Stimulated activated CD8-positive, alpha-beta memory T cell treated with anti-CD3 and anti-CD28 coated beads, Interleukin-12 subunit alpha, Interleukin-12 subunit beta, amount 100 ng/mL, for 24 hours (primary cell): ENCODE data around the gene FBXW7.
A peak's percentile ranks its signal among the peaks of the same experiment; 100 is the strongest.
"Not testable (repeated sequence)": the region's sequence is repeated elsewhere in the genome, so short reads cannot be mapped to it uniquely, and the experiment has no call there.

ENCODE experiments used
- DNase-seq: peaks from one replicate; pipeline ENCODE4 v3.0.0-alpha.2; 2020; ENCODE audit errors: extremely low read depth

FBXW7 gene

DNA sequence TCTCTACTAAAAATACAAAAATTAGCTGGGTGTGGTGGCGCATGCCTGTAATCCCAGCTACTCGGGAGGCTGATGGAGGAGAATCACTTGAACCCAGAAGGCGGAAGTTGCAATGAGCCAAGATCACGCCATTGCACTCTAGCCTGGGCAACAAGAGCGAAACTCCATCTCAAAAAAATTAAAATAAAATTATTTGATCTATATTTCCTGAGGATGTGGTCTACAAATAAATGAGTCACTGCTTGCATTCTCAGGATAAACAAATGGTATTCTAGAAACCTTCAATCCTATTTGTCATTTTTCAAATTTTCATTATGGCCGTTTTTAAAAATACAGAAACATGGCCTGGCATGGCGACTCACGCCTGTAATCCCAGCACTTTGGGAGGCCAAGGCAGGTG, 8.6 kb upstream of the FBXW7 start:
- not testable (repeated sequence) for DNase-seq

DNA sequence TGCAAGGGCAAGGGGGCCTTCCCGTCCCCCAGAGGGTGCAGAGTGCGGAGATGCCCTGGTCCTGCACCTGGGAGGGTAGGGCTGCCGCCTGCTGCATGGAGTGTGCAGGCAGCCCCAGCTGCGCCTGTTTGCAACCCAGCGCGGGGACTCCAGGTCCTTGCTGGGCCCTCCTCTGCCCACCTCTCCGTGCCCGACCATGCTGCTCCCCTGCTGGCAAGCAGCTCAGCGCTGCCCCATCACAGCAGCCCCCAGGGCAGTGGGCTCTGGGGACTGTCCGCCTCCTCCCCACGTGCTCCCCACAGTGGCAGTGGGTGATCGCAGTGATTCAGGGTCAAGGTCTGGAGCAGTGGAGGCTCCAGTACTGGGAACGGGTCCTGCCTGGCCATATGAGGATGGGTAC, 5.0 kb upstream of the FBXW7 start:
- DNase-seq: no peak

DNA sequence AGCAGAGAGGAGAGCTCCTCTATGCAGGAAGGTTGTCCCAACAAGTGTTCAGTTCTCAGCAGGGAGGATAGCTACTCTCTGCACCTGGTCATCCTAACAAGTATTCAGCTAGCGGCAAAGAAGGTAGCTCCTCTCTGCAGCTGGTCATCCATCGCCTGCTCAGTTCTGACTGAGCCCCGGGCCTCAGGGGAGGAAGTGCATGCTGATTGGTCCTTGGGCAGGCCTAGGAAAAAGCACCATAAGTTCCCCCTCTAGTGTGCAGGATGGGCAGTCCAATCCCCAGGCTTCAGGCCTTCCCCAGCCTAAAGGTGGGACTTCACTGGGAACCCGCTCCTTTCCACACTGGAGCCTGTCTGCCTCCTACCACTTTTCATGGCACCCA, 4.4 kb upstream of the FBXW7 start:
- no peak for DNase-seq

DNA sequence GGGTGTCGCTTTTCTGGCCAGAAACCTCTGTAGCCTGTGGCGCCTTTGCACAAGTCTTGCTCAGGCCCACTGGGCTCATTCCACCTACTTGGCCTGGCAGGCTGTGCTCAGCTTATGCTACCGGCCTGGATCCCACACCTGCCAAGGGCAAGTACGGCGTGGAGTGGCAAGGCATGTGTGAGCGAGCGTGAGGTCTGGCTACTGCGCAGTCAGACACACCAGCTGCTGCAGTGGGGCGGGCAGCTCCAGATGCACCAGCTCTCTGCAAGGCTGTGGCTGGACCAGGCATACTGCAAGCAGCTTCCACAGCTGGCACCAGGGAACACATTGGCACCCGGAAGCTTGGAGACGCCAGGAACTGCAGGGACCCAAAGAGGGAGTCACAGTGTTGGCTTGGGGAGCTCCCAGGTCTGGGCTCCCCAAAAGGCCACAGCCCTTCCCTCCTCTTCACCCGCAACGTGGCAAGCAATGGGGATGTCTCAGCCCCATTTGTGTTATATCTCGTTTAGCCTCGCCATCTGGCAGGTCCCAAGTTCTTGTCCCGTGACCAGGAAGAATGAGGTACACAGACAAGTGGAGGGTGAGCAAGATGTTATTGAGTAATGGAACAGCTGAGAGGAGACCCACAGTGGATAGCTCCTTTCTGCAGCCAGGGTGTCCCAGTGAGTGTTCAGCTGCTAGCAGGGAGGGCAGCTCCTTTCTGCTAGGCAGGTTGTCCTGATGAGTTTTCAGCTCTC, 3.8 kb upstream of the FBXW7 start:
- no peak for DNase-seq

DNA sequence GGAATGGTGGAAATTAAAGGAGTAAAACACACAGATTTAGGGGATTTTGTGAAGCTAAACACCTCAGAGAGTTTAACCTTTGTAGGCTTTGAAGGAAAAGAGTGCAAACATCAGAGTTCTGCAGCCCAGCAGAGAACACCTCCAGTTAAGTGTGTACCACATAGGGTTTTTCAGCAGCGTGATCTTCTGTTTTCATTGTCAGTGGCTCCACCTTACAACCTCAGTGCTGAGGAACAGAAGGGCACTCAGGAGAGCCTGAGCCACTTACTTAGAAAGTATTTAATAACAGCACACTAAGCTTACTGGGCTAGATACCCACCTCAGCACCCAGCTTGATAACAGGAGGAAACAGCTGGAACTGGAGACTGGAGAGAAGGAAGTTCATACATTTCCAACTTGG, 2.0 kb upstream of the FBXW7 start:
- DNase-seq: no peak

DNA sequence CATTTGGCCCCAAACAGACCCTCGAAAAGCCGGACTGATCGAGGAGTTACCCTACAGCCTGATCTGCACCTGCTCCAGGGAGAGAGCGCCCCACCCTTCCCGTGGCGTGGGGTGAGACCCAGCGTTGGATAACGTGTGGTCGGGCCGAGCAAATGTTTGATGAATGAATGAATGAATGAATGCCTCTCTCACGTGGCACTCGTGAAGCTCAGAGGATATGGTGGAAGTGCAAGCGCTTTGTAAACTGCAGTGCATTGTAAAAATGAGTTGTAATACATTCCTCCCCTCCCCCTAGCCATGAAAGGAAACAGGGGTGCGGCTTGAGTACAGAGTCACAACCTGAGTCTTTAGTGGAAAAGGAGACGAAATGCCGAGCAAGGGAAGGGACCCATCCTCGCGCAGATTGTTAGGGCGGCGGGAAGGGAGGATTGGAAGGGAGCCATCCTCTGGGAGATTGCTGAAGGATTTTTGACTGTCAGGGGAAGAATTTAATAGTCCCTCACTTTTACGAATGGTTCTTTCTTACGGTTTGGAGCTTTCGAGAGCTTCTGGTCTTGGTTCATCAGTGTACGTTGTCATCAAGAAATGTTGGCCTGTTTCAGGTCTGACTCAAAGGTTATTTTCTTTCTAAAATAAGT, 772 bp upstream of the FBXW7 start:
- DNase-seq: peak; percentile 9

DNA sequence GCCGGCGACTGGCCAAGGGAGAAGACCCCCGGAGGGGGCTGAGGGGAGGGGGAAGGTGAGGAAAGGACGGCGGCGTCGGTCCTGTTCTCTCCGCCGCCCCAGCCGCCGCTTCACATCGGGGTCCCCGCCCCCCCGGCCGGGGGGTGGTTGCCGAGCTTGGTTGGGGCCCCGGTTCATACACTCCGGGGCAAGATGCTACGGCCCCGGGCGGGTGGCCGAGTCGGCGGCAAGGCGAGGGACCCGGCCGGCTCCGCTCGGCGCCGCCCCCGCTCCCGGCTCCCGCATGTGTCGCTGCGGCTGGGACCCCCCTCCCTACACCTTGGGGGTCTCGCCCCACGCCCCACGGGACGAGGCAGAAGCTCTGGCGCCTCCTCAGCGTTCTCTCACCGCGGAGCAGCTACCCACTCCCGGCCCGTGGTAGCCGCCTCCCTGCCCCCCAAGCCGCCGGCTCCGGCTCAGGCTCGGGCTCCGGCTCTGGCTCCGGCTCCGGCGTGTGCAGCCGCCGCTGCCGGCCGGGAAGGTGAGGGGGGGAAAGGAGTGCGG, 461 bp downstream of the FBXW7 start:
- DNase-seq: no peak

DNA sequence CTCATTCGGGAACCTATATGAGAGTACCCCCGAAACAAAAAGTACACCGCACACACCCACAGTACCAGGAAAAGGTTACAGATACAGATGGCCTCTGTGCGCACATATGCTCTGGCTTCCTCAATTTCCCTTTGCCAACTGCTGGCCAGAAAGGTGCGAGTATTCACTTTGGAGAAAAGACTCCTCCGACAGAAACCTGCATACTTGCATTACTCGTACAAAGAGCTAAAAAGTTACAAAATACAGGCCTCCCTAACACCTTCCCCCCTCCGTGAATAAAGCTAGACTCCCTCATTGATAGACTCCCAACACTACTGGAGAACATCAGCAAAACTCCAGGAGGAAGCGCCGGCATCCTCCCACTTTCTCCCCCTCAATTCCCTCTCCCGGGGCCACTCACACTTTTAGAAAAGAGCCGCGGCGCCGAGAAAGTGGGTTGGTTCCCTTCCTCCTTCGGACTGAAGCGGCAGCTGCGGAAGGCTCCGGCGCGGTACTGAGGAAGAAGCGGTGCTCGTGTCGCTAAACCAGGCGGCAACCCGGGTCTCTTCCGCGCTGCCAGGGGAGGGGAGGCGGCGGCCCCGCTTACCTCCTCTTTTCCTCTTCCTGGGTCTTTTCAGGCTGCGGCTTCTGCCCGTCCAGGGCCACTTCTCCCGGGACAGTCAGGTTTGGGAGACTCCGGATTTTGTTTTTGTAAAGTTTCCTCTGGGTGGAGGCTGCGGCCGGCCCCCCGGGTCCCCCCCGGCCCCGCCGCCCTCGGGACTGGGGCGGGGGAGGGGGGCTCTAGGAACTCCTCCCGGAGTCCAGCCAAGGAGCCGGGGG, 1.1 kb downstream of the FBXW7 start:
- DNase-seq: peak; percentile 20

DNA sequence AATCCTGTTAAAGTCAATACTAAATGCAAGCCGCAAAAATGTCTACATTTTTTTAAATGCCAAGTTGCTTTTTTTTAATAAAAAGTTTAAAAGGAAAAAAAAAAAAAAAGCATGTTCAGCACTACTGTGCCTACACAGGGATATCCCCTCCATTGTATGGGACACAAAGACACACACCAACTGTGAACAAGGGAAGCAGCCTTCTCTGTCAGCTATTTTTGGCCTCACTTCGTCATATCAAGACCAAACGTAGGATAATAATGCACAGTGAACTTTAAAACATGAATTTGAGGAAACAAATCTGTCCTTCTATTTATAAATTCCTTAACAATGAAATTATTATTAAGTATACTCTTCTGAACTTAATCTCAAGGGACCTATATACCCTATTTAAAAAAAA, 4.4 kb downstream of the FBXW7 start:
- DNase-seq: no peak

DNA sequence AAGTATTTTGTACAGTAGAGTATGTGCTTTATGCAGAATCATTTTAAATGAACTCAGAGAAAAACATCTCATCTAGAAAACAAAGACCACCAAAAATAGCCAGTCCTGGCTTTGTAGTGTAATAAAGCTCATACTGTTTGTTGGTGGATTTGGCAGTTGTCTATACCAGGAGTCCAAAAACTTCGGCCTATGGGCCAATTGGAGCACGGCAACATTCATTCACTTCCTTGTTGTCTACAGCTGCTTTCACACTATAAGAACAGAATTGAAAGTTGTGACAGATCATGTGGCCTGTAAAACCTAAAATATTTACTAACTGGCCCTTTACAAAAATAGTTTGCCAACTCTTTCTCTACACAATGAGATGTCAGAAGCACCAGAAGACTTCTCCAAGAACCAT, 5.3 kb downstream of the FBXW7 start:
- DNase-seq: no peak

DNA sequence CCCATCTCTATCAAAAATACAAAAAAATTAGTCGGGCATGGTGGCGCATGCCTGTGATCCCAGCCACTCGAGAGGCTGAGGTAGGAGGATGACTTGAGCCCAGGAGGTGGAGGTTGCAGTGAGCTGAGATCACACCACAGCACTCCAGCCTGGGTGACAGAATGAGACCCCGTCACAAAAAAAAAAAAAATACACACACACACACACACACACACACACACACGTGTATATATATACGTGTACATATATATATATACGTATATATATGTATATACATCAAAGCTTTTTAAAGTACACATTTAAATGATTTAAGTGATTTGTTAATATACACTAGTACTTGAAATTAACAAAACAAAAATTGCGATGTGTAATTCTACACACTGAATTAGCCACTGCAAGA, 6.0 kb downstream of the FBXW7 start:
- DNase-seq: no peak

DNA sequence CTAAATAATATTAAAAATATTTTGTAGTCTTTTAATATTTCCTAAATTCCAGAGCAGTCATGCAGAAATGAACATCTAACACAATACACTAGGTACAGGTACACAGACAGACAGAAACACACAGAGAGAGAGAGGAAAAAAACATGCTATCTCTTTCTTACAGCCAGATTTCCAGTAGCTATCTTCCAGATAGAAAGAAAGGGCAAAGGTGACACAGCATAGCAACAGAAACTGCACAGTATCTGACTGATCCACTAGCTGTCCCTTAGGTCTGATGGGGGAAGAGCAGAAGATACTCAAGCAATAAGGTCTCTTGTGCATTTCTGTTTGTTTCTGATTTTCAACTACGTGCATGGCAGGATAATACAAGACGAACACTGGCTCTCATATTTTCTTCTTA, 7.8 kb downstream of the FBXW7 start:
- no peak for DNase-seq

DNA sequence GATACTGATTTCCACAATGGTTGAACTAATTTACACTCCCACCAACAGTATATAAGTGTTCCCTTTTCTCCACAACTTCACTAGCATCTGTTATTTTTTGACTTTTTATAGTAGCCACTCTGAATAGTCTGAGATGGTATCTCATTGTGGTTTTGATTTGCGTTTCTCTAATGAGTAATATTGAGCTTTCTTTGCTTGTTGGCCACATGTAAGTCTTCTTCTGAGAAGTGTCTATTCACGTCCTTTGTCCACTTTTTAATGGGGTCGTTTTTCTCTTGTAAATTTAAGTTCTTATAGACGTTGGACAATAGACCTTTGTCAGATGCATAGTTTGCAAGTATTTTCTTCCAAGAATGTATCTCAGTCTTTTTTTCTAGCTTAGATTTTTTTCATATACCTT, 10.0 kb downstream of the FBXW7 start:
- no peak for DNase-seq

DNA sequence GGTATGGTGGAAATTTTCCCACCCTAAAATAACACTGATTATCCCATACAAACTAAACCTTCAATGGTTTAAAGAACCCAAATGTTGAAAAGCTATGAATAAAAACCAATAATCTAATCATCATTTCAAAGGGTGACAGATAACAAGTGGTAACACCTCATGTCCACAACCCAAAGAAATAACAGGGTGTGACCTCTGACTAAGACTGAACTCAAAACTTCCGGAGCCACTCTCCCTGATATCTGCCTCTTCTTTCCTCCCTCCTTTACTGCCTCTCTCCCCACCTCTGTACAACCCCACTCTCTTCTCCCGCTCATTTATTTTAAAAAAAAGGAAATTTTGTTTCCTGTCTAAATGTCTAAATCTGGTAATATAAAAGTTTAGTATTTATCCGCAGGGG, 11.5 kb downstream of the FBXW7 start:
- DNase-seq: no peak

DNA sequence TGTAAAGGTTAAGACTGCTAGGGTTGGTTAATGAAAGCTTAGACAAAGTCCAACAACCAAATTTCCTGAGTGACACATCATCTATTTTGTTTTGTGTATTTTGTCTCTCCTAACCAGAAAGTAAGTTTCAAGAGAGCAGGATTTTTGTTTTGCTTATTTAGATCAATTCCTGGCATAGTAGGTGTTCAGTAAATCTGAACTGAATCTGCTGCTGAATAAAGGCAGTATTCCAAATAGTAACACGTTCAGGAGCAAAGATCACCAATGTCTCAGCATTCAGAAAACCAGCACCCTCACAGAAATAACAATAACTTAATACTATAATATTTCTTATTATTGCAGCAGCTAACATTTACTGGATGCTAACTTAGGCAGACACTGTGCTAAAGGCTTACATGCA, 12.2 kb downstream of the FBXW7 start:
- DNase-seq: no peak

DNA sequence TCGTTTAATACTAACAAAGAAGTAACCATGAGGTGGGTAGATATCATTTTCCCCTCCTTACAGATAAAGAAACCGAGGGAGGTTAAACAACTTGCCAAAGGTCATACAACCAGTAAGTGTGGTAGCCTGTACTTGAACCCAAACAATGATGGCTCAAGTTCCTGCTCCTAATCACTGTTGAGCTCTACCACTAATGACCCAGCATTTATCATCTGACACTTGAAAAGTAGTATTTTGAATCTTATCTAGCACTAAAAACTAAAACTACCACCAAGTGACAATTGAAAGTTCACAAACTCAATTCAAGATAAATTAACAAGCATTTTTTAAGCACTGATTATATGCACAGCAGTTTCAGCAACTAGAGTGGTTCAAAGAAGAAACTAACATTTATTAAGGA, 13.1 kb downstream of the FBXW7 start:
- no peak for DNase-seq

DNA sequence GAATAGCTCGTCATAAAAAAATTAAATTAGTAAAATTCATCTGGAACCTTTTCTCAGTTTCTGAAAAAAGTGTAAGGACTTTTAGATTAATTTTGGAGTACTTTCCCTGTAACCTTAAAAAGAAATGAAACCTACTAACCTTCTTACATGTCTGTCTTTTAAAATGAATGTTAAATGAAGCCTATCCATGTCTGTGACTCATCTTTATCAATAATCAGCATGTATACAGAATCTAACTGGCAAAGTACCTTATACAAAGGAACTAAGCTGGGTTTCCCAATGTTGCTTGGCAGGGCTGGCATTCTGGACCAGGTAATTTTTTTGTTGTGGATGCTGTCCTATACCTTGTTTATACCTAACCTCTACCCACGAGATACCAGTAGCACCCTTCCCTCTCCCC, 13.6 kb downstream of the FBXW7 start:
- no peak for DNase-seq

DNA sequence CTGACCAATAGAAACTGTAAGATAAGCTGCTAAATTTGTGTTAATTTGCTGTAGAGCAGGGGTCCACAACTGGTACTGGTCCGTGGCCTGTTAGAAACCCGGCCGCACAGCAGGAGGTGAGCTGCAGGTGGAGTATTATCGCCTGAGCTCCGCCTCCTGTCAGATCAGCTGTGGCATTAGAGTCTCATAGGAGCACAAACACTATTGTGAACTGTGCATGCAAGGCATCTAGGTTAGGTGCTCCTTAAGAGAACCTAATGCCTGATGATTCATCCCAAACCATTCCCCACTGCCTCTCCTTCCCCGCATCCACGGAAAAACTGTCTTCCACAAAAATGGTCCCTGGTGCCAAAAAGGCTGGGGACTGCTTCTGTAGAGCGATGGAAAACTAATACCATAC, 19.7 kb downstream of the FBXW7 start:
- DNase-seq: no peak

DNA sequence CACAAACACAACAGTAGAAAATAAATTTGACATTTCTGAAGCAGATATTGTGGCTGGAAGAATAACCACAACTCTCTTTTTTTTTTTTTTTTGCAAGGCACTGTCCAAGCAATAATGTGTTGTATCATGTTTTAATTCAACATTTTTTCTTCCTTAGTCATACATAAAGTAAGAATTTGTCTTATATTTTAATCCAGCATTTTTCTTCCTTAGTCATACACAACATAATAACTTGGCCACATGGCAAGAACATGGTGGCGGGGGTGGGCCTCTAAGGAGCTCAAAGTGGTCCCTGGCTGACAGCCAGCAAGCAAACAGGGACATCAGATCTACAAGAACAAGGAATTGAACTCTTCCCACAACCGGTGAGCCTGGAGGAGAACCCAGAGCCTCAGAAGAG, 20.2 kb downstream of the FBXW7 start:
- no peak for DNase-seq

DNA sequence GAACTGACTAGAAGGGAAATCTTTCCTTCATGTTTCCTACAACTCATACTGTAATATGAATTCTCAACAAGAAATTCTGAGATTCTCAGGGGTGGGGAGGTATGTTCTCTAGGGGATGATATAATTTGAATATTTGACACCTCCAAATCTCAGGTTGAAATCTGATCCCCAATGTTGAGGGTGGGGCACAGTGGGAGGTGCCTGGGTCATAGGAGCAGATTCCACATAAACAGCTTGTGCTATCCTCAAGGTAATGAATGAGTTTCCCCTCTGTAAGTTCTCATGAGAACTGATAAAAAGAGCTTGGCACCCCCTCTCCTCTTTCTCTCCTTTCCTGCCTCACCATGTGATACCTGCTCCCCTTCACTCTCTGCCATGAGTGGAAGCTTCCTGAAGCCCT, 21.5 kb downstream of the FBXW7 start:
- DNase-seq: no peak

DNA sequence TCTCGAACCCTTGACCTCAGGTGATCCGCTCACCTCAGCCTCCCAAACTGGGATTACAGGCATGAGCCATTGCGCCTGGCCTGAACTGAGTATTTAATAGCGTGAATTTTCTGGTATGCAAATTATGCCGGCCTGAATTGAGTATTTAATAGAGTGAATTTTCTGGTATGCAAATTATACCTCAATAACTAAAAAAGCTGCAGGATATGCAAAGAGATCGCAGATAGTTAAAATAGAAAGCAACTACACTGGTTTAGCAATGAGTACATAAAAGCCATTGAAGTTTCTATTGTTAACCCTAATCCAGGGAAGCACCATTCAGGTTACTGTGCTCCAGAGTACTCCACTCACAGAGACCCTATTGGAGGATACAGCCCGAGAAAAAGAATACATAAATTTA, 22.8 kb downstream of the FBXW7 start:
- no peak for DNase-seq

DNA sequence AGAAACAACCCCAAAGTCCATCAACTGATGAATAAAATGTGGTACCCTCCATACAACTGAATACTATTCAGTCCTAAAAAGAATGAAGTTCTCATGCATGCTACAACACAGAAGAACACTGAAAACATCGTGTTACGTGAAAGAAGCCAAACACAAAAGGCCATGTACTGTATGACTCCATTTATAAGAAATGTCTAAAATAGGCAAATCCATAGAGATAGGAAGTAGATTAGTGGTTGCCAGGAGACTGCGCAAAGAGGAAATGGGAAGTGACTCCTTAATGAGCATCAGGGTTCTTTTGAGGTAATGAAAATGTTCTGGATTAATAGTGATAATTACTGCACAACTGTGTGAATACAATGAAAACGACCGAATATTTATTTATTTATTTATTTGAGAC, 23.4 kb downstream of the FBXW7 start:
- no peak for DNase-seq
